HepG2 (cell line): Measurements from ENCODE around the gene CEMP1. TPM values are rescaled to one million over a fixed set of nuclear protein-coding genes. Genes with fewer than 3 reads are reported as not detected.
"Not testable (repeated sequence)": the region's sequence is repeated elsewhere in the genome, so short reads cannot be mapped to it uniquely, and the experiment has no call there.

Experiments
- FOXA3 ChIP-seq: IDR thresholded peaks from 2 replicates; pipeline ENCODE4 v1.6.1; 2016; ENCODE audit warnings: missing genetic modification reagents, missing compliant biosample characterization
- GATAD2A ChIP-seq: IDR thresholded peaks from 2 replicates; pipeline ENCODE4 v1.6.1; 2016
- HDAC1 ChIP-seq: sonication (generic); formaldehyde crosslinking; IDR thresholded peaks from 2 replicates; pipeline ENCODE4 v1.5.1; 2020; ENCODE audit warnings: mild to moderate bottlenecking, missing genetic modification reagents
- HNF4G ChIP-seq, 2 experiments: sonication (generic) in 1 of 2; formaldehyde crosslinking in 1 of 2; IDR thresholded peaks; 2 replicates each; pipeline versions ENCODE4 v1.4.0 to v1.6.1; 2011 to 2020; ENCODE audit warnings: borderline replicate concordance in 2 of 2, low read depth in 2 of 2, mild to moderate bottlenecking in 2 of 2, low read length in 1 of 2, missing genetic modification reagents in 1 of 2, moderate library complexity in 1 of 2
- KDM3A ChIP-seq: IDR thresholded peaks from 2 replicates; pipeline ENCODE4 v1.6.1; 2018; ENCODE audit warnings: low read depth, missing compliant biosample characterization
- MXI1 ChIP-seq: IDR thresholded peaks from 3 replicates; pipeline ENCODE4 v1.6.1; 2012; ENCODE audit warnings: low read depth, low read length, inconsistent platforms, borderline replicate concordance
- NR2F6 ChIP-seq, 2 experiments: IDR thresholded peaks; 2 replicates each; pipeline ENCODE4 v1.6.1; 2016; ENCODE audit warnings: antibody characterized with exemption in 1 of 2, mild to moderate bottlenecking in 1 of 2
- PHF8 ChIP-seq: sonication (generic); formaldehyde crosslinking; IDR thresholded peaks from 2 replicates; pipeline ENCODE4 v1.5.0; 2020; ENCODE audit warnings: missing genetic modification reagents
- PPARG ChIP-seq: conservative IDR thresholded peaks from 2 replicates; pipeline ENCODE4 v1.6.1; 2016; ENCODE audit warnings: missing biosample characterization, missing genetic modification reagents
- RXRB ChIP-seq: IDR thresholded peaks from 2 replicates; pipeline ENCODE4 v1.6.1; 2016; ENCODE audit warnings: borderline replicate concordance, missing genetic modification reagents, missing compliant biosample characterization
- SALL1 ChIP-seq: sonication (generic); formaldehyde crosslinking; IDR thresholded peaks from 2 replicates; pipeline ENCODE4 v1.8.0; 2022; ENCODE audit warnings: mild to moderate bottlenecking, missing genetic modification reagents
- ZFX ChIP-seq: sonication (generic); formaldehyde crosslinking; IDR thresholded peaks from 2 replicates; pipeline ENCODE4 v1.4.0; 2020; ENCODE audit warnings: mild to moderate bottlenecking, low read depth, missing genetic modification reagents, moderate library complexity
- ZNF543 ChIP-seq: sonication (generic); formaldehyde crosslinking; IDR thresholded peaks from 2 replicates; pipeline ENCODE4 v1.4.0; 2020; ENCODE audit warnings: mild to moderate bottlenecking, missing genetic modification reagents
- ZNF792 ChIP-seq: IDR thresholded peaks from 2 replicates; pipeline ENCODE4 v1.6.1; 2016
- polyA plus RNA-seq, 8 experiments: library from polyadenylated mRNA; depleted of rRNA in 3 of 8; stranded (reverse) in 7 of 8; unstranded in 1 of 8; fragments of >200 nt; fragmentation: Illumina TruSeq in 4 of 8; extraction: Trizol in 4 of 8; gene quantifications; 2 replicates each; pipeline versions ENCODE4 v1.2.1 to v1.2.3, GENCODE V29; 2011 to 2016; ENCODE audit warnings: low read depth in 4 of 8, missing spikeins in 1 of 8, mixed read lengths in 1 of 8; ENCODE audit not compliant: insufficient read depth in 1 of 8
- total RNA-seq, 5 experiments: library from RNA; depleted of rRNA; stranded (reverse); fragments of >200 nt; fragmentation: Illumina TruSeq; extraction: Trizol; gene quantifications; 2 replicates each; pipeline ENCODE4 v1.2.3, GENCODE V29; 2016; ENCODE audit warnings: low read depth in 1 of 5
- TF ChIP-seq, protein P1 (sequence below), 2 experiments: fragments of 450-650 bp in 1 of 2; sonication (generic) in 1 of 2; formaldehyde crosslinking; IDR thresholded peaks; 2 replicates each; pipeline versions ENCODE4 v1.5.0 to v1.8.0; 2020 to 2022; ENCODE audit warnings: mild to moderate bottlenecking in 1 of 2, missing genetic modification reagents in 1 of 2
- TF ChIP-seq, protein P2 (sequence below): sonication (generic); formaldehyde crosslinking; IDR thresholded peaks from 2 replicates; pipeline ENCODE4 v1.5.0; 2020; ENCODE audit warnings: mild to moderate bottlenecking, missing genetic modification reagents
- TF ChIP-seq, protein P3 (sequence below): IDR thresholded peaks from 2 replicates; pipeline ENCODE4 v1.6.1; 2016; ENCODE audit warnings: missing compliant biosample characterization, missing genetic modification reagents, borderline replicate concordance
- TF ChIP-seq, protein P4 (sequence below): sonication (generic); formaldehyde crosslinking; IDR thresholded peaks from 2 replicates; pipeline ENCODE4 v1.5.0; 2020; ENCODE audit warnings: missing genetic modification reagents, mild to moderate bottlenecking, borderline replicate concordance
- TF ChIP-seq, protein P5 (sequence below): IDR thresholded peaks from 2 replicates; pipeline ENCODE4 v1.4.0; 2020; ENCODE audit warnings: mild to moderate bottlenecking, missing genetic modification reagents

Gene CEMP1
- total and polyA plus RNA-seq, 2 of the 13 experiments (the other 11 are each of a cell fraction or from before 2014, with no cell fraction given), result not detected

DNA sequence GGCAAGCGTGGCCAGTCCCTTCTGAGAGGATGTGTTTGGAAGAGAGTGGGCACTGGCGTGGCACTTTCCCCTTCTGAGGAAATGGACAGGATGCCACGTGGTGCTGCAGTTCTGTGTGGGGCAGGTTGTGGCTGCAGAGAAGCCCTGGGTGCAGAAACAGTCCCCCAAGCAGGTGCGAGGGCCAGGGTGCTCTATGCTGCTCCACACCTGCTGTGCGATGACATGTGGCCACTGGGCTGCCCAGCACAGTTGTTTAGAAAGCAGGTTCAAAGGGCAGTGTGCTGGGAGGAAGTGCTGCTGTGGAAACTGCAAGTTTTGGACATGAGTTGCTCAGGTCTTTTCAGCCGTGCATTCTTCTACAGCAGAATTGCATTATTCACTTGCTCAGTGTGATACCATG, 10.2 kb upstream of the CEMP1 start (continued):
- TF ChIP-seq, protein P1, sequence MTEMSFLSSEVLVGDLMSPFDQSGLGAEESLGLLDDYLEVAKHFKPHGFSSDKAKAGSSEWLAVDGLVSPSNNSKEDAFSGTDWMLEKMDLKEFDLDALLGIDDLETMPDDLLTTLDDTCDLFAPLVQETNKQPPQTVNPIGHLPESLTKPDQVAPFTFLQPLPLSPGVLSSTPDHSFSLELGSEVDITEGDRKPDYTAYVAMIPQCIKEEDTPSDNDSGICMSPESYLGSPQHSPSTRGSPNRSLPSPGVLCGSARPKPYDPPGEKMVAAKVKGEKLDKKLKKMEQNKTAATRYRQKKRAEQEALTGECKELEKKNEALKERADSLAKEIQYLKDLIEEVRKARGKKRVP (CRISPR knock-in tag; IDR thresholded peaks at IDR 0.05), result peak in 1 of 2 experiments; percentile 57; a peak in 1 of 4 replicates
- peak; percentile 49; the same call in 1 of the 2 replicates for TF ChIP-seq RXRB (CRISPR knock-in tag)
- 0 out of 2 replicates have a peak, but pooled peaks have one; percentile 37 for TF ChIP-seq ZNF792 (CRISPR knock-in tag)
- peak; percentile 80 for TF ChIP-seq GATAD2A (CRISPR knock-in tag)
- peak; percentile 90; the same call in 1 of the 3 replicates for TF ChIP-seq MXI1
- TF ChIP-seq SALL1 (CRISPR knock-in tag), result peak; percentile 78
- 0 out of 2 replicates have a peak, but pooled peaks have one; percentile 36 for TF ChIP-seq PHF8 (CRISPR knock-in tag)
- 0 out of 2 replicates have a peak, but pooled peaks have one; percentile 38 for TF ChIP-seq KDM3A (CRISPR knock-in tag)
- TF ChIP-seq ZFX, result peak; percentile 35; the same call in 1 of the 2 replicates
- peak; percentile 62 for TF ChIP-seq FOXA3 (CRISPR knock-in tag)
- TF ChIP-seq HNF4G (IDR thresholded peaks at IDR 0.05; ENCODE audit: borderline replicate concordance, low read depth, low read length), result peak; percentile 78
- TF ChIP-seq HNF4G (CRISPR knock-in tag; IDR thresholded peaks at IDR 0.05; ENCODE audit: borderline replicate concordance, low read depth), result peak; percentile 43; the same call in 1 of the 2 replicates
- peak; percentile 24; the same call in 1 of the 2 replicates for TF ChIP-seq ZNF543 (CRISPR knock-in tag)
- TF ChIP-seq, protein P2, sequence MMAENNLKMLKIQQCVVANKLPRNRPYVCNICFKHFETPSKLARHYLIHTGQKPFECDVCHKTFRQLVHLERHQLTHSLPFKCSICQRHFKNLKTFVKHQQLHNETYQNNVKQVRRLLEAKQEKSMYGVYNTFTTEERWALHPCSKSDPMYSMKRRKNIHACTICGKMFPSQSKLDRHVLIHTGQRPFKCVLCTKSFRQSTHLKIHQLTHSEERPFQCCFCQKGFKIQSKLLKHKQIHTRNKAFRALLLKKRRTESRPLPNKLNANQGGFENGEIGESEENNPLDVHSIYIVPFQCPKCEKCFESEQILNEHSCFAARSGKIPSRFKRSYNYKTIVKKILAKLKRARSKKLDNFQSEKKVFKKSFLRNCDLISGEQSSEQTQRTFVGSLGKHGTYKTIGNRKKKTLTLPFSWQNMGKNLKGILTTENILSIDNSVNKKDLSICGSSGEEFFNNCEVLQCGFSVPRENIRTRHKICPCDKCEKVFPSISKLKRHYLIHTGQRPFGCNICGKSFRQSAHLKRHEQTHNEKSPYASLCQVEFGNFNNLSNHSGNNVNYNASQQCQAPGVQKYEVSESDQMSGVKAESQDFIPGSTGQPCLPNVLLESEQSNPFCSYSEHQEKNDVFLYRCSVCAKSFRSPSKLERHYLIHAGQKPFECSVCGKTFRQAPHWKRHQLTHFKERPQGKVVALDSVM, result peak; percentile 48; the same call in 1 of the 2 replicates
- peak; percentile 80 for TF ChIP-seq HDAC1 (CRISPR knock-in tag)
- TF ChIP-seq NR2F6 (IDR thresholded peaks at IDR 0.05), result not testable (repeated sequence)
- TF ChIP-seq NR2F6 (CRISPR knock-in tag; IDR thresholded peaks at IDR 0.05), result peak; percentile 71
- TF ChIP-seq, protein P3, sequence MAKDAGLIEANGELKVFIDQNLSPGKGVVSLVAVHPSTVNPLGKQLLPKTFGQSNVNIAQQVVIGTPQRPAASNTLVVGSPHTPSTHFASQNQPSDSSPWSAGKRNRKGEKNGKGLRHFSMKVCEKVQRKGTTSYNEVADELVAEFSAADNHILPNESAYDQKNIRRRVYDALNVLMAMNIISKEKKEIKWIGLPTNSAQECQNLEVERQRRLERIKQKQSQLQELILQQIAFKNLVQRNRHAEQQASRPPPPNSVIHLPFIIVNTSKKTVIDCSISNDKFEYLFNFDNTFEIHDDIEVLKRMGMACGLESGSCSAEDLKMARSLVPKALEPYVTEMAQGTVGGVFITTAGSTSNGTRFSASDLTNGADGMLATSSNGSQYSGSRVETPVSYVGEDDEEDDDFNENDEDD (CRISPR knock-in tag), result peak; percentile 86
- TF ChIP-seq, protein P4, sequence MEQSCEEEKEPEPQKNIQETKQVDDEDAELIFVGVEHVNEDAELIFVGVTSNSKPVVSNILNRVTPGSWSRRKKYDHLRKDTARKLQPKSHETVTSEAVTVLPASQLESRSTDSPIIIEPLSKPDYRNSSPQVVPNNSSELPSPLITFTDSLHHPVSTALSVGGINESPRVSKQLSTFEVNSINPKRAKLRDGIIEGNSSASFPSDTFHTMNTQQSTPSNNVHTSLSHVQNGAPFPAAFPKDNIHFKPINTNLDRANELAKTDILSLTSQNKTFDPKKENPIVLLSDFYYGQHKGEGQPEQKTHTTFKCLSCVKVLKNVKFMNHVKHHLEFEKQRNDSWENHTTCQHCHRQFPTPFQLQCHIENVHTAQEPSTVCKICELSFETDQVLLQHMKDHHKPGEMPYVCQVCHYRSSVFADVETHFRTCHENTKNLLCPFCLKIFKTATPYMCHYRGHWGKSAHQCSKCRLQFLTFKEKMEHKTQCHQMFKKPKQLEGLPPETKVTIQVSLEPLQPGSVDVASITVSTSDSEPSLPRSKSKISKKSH (CRISPR knock-in tag), result 0 out of 2 replicates have a peak, but pooled peaks have one; percentile 50
- TF ChIP-seq, protein P5, sequence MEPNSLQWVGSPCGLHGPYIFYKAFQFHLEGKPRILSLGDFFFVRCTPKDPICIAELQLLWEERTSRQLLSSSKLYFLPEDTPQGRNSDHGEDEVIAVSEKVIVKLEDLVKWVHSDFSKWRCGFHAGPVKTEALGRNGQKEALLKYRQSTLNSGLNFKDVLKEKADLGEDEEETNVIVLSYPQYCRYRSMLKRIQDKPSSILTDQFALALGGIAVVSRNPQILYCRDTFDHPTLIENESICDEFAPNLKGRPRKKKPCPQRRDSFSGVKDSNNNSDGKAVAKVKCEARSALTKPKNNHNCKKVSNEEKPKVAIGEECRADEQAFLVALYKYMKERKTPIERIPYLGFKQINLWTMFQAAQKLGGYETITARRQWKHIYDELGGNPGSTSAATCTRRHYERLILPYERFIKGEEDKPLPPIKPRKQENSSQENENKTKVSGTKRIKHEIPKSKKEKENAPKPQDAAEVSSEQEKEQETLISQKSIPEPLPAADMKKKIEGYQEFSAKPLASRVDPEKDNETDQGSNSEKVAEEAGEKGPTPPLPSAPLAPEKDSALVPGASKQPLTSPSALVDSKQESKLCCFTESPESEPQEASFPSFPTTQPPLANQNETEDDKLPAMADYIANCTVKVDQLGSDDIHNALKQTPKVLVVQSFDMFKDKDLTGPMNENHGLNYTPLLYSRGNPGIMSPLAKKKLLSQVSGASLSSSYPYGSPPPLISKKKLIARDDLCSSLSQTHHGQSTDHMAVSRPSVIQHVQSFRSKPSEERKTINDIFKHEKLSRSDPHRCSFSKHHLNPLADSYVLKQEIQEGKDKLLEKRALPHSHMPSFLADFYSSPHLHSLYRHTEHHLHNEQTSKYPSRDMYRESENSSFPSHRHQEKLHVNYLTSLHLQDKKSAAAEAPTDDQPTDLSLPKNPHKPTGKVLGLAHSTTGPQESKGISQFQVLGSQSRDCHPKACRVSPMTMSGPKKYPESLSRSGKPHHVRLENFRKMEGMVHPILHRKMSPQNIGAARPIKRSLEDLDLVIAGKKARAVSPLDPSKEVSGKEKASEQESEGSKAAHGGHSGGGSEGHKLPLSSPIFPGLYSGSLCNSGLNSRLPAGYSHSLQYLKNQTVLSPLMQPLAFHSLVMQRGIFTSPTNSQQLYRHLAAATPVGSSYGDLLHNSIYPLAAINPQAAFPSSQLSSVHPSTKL, result peak; percentile 55
- TF ChIP-seq PPARG (CRISPR knock-in tag), result 0 out of 2 replicates have a peak, but pooled peaks have one; percentile 30
